Fibroblast of skin of left biceps (primary cell): ENCODE data around the gene PIP4K2A.
"Not testable (repeated sequence)": the region's sequence is repeated elsewhere in the genome, so short reads cannot be mapped to it uniquely, and the experiment has no call there.

ENCODE experiments used
- DNase-seq, 2 experiments: peaks; one replicate each; pipeline ENCODE4 v3.0.0-alpha.2; 2013; ENCODE audit warnings: low read depth in 2 of 2

PIP4K2A gene

GRCh38 chr10:22514414-22514758 lies 200.0 kb downstream of the PIP4K2A start:
- DNase-seq, result not testable (repeated sequence)

DNA sequence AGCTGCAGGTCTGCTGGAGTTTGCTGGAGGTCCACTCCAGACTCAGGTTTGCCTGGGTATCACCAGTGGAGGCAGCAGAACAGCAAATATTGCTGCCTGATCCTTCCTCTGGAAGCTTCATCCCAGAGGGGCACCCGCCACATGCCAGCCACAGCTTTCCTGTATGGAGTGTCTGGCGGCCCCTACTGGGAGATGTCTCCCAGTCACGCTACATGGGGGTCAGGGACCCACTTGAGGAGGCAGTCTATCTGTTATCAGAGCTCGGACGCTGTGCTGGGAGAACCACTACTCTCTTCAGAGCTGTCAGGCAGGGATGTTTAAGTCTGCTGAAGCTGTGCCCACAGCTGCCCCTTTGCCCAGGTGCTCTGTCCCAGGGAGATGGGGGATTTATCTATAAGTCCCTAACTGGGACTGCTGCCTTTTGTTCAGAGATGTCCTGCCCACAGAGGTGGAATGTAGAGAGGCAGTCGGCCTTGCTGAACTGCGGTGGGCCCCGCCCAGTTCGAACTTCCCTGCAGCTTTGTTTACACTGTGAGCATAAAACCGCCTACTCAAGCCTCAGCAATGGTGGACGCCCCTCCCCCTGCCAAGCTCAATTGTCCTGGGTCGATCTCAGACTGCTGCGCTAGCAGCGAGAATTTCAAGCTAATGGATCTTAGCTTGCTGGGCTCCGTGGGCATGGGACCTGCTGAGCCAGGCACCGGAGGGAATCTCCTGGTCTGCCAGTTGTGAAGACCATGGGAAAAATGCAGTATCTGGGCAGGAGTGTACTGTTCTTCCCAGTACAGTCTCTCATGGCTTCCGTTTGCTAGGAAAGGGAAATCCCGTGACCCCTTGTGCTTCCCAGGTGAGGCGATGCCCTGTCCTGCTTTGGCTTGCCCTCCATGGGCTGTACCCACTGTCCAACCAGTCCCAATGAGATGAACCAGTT lies 200.6 kb downstream of the PIP4K2A start:
- not testable (repeated sequence) for DNase-seq

- not testable (repeated sequence) for DNase-seq
Observed at GRCh38 chr10:22512015-22512414, 202.4 kb downstream of the PIP4K2A start.

DNA sequence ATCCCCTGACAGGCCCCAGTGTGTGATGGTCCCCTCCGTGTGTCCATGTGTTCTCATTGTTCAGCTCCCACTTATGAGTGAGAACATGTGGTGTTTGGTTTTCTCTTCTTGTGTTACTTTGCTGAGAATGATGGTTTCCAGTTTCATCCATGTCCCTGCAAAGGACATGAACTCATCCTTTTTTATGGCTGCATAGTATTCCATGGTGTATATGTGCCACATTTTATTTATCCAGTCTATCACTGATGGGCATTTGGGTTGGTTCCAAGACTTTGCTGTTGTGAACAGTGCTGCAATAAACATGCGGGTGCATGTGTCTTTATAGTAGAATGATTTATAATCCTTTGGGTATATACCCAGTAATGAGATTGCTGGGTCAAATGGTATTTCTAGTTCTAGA lies 206.2 kb downstream of the PIP4K2A start:
- DNase-seq, result not testable (repeated sequence)

DNA sequence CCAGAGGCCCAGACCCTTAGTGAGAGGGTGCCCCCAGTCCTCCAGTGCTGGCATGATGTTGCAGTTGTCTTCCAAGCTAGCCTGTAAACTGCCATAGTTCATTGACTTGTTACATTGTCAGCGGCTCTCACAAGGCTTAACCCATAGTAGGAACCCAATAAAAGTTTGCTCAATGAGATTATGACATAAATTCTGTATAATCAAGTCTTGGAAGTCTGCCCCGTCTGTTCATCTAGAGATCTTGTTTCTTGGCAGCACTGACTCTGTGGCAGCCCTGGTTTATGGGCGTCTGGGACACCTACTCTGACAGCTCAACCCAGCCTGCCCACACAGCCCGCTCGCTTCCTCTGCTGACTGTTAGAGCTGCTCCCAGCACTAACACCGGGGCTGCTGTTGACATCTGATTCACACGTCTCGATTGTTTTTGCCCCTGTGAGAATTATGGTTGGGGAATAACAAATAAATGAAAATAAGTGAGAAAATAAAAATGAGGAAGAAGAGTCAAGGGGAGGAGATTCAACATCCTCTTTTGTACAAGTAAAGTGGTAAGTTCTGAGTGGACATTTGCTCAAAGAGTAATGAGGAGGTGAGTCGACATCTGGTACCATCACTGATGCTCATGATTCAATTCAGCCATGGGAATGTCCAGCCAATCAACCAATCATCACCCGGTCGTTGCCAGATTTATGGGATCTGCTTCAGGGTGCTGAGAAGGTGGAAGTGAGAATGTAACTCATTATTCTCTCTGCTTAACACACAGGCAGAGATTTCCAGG lies 208.3 kb downstream of the PIP4K2A start:
- no peak for DNase-seq

GRCh38 chr10:22504766-22505165 lies 209.6 kb downstream of the PIP4K2A start:
- DNase-seq, result no peak

DNA sequence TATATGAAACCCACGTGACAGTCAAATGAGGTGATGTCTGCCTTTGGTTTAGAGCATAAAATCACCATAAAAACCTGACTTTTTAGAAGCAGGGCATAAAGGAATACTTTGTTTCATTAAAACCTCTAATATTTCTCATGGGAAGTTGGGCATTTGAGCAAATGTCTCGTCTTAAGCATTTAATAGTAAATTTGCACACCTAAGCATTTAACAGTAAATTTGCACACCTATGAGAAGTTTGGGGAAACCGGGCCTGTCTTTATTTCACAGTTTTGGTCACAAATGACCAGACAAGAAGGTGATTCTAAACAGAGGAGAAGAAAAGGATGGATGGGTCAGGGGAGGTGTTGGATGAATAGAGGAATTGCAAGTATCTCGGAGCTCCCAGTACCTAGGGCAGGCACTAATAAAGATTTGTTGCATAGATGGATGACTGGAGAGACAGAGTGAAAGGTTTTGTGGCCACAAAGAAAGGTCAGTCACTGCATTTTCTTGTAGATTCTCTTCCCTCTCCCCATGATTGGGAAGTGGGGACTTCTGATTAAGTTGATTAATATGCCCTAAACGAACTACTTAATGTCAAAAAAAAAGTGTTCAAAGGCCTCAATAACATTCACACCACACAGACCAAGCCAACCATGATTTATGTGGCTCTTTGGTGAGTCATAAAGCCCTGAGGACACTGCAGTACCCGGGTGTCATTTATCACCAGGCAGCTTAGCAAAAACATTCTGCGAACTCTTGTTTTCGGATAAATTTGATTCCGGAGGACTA lies 210.9 kb downstream of the PIP4K2A start:
- no peak for DNase-seq

GRCh38 chr10:22501863-22502262 lies 212.5 kb downstream of the PIP4K2A start:
- DNase-seq, result no peak

- DNase-seq, result no peak
Observed at GRCh38 chr10:22501413-22501812, 213.0 kb downstream of the PIP4K2A start.

GRCh38 chr10:22500656-22501340 lies 213.6 kb downstream of the PIP4K2A start:
- DNase-seq, result no peak

GRCh38 chr10:22499973-22500372 lies 214.4 kb downstream of the PIP4K2A start:
- DNase-seq, result not testable (repeated sequence)

DNA sequence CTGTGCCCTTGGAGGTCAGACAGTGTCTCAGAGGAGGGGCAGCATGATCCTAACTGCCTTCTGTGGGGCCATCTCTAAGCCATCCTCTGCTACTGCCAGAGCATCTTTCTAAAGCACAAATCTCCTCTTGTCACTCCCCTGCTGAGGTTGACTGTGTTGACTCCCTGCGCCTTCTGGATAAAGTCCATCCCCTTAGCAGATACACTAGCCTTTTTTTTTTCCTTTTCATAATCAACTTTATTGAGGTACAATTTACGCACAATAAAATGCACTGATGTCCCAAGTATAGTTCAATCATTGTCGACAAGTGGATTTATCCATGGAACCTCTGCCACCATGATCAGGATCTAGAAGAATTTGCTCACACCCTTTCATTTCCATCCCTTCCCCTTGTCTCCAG lies 219.0 kb downstream of the PIP4K2A start:
- no peak for DNase-seq

GRCh38 chr10:22494007-22494406 lies 220.4 kb downstream of the PIP4K2A start:
- DNase-seq, result no peak

DNA sequence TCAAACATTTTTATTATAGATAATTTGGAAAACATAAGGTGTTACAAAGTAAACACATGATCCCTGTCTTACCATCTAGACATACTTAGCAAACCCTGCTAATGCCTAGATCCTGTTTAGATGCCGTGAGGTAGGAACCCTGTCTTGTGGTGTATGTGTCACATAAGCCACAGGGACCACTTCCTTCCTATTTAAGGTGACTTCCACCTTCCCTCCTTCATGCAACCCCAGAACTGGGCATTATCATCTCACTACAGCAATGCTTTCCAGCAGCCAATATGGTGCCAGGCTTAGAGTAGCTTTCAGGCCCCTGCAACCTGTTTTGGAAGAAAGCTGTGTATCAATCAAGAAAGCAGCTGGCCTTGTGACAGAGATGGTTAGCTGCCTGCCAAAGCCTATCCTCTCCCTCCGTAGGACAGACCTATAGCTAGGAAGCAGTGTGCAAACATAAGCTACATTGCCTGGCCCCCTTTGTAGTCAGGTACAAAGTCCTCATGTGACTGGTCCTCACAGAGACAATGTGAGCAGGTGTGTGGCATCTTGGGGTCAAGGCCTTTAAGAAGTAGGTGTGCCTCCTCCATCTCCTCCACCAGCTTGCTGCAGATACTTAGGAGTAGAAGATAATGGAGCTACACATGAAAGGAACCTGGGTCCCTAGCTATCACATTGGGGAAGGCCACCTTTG lies 222.3 kb downstream of the PIP4K2A start:
- DNase-seq, result no peak

- no peak for DNase-seq
Observed at GRCh38 chr10:22491480-22491879, 222.9 kb downstream of the PIP4K2A start.

DNA sequence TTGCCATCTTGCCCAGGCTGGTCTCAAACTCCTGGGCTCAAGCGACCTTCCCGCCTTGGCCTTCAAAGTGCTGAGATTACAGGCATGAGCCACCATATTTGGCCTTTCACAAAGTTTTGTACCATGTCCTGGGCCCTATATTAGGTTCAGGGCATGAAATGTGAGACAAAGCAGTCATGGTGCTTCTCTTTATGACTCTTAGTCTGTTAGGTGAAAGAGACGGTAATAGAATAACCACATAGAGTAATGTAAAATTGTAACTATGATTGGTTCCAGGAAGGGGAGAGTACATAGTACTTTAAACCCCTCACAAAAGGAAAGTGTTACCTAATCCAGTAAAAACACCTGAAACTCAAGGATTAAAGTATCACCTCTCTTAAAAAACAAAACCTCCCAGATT lies 224.4 kb downstream of the PIP4K2A start:
- no peak for DNase-seq

GRCh38 chr10:22489467-22489866 lies 224.9 kb downstream of the PIP4K2A start:
- DNase-seq, result peak in 1 of 2 experiments; percentile 10

DNA sequence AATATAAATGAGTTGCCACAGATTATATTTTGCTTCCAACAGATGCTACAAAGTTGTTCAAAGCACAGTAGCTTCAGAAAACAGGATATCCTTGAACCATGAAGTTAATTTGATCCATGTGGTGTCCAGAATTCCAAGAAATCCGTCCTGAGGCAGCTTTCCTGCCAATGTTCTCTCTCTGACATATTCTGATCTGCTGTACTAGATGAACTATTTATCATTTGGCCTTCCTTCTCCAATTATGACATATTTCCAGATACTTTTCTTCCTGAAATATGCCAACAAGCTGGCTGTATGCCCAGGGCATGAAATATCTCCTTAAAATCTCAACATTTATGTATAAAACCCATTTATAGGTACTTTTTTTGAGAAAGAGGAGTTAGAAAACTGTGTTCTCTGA lies 227.9 kb downstream of the PIP4K2A start:
- no peak for DNase-seq
